Raji (cell line): ENCODE measurements around the gene RENBP.

Experiments
- POLR2A ChIP-seq: IDR thresholded peaks from 2 replicates; pipeline ENCODE4 v1.6.1; 2011; ENCODE audit warnings: low read depth, low read length, control low read depth; ENCODE audit not compliant: insufficient read depth

Gene RENBP

DNA sequence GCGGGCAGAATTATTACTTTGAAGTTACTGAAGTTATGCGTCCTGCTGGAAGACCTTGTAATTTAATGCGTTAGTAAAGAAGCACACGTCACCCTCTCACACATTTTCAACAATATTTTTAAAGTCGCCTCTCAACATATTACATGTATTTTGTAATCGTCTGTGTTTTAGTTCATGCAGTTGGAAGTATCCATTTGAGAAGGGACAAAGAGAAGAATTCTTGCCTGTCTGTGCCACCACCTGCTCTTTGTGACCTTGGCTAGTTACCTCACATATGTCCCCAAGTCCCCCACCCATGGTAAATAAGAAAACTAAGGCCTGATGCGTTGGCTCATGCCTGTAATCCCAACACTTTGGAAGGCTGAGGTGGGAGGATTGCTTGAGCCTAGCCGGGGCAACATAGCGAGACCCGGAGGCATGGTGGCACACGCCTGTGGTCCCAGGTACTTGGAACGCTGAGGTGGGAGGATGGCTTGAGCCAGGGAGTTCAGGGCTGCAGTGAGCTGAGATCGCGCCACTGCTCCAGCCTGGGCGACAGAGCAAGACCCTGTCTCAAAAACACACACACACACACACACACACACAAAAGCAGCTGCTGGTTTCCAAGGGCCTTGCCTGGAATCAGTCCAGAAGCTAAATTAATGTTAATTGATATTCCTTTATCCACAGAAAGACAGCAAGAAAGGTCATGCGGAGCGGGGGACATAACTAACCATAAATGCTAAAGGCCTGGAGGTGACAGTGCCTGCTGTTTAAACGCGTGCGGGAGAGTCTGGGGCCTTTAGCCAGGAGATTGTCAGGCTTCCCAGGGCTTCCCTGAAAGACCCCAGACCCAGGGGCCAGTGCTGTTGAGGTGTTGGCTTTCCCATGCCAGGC lies 28.9 kb upstream of the RENBP start:
- TF ChIP-seq POLR2A, result no peak

DNA sequence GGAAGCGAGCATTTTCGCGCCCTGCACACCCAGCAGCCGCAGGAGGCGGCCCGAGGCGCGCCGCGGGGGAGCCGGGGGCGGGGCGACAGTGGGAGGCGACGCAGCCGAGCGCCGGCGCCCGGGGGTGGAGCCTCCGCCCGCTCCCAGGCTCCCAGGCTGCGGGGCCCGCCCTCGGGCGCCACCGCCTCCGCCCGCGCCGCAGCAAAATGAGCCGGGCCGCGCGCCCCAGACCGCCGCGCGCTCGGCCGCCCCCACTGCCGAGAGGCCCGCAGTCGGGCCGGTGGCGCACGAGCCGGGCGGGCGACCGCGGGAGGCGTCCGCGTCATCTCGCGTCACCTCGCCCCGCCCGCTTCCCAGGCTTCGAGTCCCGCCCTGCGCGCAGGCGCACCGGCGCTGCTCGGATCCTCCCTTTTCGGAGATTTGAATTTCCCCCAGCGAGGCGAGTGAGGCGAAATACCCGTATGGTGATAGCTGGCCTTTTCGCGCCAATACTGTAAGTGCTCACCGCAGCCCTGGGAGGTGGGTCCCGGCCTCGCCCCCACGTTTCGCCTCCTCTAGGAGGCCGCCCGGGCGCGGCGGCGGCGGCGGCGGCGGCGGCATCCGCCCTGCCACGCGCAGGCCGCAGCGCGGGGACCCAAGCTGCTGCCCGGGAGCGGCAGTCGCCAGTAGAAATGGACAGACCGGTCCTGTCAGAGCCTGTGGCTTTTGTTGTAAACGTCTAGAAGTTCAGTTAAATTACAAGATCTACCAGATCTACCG lies 28.1 kb upstream of the RENBP start, which contains the start of gene TMEM187:
TSS of gene TMEM187 (plus strand) at position 387 of the 759 bp plus-strand sequence. CDS start 9,309 bp downstream, outside the sequence.
- peak; percentile 57 for TF ChIP-seq POLR2A

DNA sequence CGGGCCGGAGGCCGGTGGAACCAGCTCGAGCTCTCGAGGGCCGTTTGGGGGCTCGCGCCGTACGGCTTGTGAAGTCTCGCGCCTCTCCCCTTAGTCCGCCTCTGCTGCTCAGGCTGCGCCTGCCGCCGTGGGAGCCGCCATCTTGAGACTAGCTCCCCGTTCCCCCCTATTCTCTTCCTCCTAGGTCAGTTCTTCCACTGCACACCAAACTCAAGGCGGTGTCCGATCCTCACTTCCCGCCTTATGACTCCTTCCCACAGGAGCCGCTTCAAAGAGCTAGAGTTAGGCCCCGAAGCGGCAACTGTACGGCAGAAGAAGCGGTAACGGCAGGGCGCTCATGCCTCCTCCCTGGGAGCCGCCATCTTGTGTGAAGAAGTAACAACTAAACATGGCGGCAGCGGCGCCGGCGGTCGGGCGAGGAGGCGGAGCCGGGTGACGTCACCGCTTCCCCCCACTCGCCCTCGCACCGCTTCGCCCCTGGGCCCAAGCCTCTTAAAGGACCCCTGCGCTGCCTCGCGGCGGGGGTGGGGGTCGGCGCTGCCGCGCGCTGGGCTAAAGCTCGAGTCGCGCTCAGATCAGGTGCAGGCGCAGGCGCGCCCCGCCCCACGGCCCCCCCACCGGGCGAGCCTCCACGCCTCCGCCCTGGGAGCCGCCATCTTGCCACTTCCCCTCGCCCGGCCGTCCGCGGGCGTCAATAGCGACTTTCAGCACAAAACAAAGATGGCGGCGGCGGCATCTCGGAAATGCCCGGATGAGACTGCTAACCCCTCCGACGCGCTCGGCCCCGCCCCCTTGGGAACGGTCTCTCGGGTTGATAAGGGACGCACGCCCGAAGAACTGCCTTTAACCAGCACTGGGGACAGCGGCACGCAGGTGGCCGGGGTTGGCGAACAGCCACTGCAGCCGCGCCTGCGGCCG lies 27.3 kb upstream of the RENBP start, which contains the start of gene HCFC1:
TSS of gene HCFC1 (minus strand) at position 369 of the 918 bp plus-strand sequence. CDS start 978 bp downstream, outside the sequence.
- TF ChIP-seq POLR2A, result no peak; the same call in none of the 2 replicates

DNA sequence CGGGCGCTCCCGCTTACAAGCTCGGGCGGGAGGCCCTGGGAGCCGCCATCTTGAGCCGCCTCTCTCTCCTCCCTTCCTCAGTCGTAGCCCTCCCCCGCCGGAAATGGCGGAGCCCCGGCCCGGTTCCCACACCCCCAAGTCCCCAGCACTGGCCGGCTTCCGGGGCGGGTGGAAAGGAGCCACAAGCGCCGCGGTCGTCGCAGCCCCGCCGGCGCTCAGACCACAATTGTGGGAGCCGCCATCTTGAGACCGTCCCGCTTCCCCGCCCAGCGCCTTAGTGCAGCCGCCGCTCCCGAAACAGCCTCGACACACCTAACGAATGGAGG lies 26.6 kb upstream of the RENBP start:
- 0 out of 2 replicates have a peak, but pooled peaks have one; percentile 23 for TF ChIP-seq POLR2A

DNA sequence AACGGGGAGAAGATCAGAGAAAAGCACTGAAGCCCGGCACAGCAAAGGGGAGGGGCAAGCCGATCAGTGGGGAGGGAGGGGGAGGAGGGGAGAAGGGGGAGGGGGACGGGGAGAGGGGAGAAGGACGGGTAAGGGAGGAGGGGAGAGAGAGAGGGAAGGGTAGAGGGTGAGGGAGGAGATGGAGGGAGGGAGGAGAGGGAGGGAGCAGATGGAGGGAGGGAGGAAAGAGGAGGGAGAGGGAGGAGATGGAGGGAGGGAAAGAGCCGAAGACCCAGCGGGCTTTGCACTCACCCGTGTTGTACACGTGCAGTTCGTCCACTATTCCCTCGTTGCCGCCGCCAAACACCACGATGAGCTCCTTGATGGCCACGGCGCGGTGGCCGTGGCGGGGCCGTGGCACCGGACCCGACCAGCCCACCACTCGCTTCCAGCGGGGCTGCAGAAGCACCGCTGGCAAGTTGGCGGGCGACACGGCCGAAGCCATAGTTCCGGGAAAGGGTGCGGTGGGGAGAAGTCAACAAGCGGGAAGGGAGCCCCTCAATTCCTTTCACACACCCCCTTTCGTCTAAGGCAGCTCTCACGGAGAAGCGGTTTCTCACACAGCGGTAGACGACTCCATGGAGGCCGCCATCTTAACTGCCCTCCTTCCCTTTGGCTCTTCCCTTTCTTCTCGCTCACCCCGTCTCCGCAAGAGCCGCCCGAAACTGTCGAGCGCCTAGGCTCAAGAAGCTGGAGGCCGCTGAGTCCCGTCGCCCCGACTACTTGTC lies 26.1 kb upstream of the RENBP start:
- peak; percentile 46 for TF ChIP-seq POLR2A

DNA sequence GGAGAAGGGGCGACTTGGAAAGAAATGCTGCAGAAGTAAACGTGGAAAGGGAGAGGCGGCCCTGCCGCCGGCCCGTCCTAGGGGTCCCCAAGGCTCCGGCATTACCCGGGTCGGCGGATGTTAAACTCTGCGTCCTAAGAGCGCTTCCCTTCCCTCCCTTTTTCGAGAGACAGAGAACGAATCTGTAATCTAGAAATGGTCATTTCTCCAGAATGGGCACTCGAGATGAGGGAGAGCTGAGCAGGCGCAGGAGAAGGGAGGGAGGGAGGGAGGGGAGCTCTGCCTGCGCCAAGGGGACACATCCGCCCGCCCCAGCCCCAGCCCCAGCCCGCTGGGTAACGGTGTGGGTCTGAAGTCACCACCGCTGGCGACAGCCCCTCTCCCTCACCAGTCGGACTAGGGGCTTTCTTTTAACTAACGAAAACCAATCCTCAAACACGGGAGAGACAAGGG lies 25.5 kb upstream of the RENBP start:
- no peak for TF ChIP-seq POLR2A

DNA sequence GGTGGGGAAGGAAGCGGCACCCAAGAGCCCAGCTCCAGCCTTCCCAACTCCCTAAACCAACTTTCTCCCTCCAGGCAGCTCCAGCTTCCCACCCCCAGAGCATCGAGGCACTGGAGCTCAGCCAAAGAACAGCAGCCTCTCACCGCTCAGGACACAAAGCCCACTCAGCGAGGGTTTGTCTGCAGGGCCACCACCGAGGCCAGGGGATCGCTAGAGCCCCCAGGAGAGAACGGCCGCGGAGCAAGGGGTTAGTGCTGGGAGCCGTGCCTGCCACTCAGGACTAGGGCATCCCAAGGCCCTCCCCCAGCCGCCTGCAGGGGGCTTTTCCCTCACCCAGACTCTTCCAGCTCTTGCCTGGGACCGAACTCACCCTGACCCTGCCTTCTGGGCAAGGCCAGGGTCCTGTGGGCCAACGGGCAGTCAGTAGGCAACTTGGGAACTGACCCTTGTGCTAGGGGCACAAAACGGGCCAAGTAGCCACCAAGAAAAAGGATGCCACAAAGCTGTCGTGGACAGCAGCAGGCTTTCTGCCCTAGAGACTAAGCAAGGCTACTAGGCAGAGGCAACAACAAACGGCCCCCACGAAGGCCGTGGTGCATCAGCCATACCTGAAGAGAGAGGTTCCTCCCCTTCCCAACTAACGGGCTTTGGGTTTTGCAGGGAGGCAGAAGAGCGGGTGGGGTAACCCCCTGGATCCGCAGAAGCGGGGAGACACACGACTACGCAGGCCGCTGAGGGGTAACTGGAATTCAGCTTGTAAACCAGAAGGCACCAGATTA lies 24.9 kb upstream of the RENBP start:
- TF ChIP-seq POLR2A, result no peak

DNA sequence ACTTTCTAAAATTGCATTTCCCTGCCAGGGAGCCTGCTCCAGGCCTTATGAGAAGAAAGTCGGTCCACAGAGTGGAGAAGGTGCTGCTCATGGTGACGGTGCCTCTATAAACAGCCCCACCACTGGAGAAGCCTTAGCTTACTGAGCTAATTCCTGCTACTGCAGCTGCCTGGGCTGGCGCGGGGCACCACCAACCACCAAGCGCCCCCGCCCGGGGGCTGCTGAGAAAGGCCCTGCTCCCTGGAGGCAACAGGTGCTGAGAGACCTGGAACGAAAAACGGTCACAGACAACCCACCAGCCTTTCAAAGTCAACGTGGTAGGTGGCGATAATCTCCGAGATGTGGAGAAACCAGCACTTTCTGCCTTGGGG lies 24.3 kb upstream of the RENBP start:
- no peak for TF ChIP-seq POLR2A

DNA sequence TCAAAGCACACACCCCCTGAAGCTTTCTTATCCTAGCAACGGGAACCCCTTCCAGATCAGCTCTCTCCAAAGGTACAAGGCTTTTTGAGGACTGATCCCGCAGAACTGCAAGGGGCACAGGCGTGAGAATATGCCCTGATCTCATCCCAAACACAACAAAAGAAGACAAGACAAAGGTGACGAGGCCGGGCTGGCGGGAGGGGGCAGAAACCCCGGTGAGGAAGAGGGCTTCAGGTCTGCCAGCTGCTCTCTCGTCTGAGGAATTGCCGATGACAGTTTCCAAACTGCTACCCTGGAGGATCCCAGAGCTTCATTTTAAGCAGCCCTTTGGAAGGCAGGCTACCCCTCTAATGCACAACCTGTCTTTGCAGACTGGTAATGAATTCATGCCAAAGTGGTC lies 23.8 kb upstream of the RENBP start:
- TF ChIP-seq POLR2A, result no peak

DNA sequence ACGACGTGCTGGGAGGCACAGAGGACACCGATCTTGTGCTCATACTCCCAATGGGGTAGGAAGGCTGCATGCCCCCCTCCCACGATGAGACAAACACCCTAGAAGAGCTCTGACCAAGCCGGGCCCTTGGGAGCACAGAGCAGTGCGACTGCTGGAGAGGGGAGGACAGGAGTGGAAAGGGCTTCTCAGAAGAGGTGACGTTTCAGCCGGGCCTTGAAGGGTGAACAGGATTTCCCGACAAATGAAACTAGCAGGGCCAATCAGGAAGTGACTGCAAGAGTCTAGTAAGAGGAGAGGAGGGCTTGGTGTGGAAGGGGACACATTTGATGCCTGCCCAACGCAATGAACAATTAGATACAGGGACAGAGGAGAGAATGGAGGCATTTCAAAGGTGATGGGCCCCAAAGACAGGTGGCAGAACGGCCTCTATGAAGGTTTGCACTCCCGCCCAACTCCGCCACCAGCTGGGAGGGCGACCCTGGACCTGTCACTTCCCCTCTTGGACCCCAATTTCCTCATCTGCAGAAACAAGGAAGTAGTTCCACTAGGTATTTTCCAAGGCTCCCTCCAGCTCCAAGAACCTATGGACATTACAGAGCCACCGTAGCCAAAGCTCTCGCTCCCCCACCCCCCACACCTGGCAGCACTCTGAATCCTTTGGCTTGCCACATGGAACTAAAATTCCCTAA lies 23.2 kb upstream of the RENBP start:
- TF ChIP-seq POLR2A, result no peak

DNA sequence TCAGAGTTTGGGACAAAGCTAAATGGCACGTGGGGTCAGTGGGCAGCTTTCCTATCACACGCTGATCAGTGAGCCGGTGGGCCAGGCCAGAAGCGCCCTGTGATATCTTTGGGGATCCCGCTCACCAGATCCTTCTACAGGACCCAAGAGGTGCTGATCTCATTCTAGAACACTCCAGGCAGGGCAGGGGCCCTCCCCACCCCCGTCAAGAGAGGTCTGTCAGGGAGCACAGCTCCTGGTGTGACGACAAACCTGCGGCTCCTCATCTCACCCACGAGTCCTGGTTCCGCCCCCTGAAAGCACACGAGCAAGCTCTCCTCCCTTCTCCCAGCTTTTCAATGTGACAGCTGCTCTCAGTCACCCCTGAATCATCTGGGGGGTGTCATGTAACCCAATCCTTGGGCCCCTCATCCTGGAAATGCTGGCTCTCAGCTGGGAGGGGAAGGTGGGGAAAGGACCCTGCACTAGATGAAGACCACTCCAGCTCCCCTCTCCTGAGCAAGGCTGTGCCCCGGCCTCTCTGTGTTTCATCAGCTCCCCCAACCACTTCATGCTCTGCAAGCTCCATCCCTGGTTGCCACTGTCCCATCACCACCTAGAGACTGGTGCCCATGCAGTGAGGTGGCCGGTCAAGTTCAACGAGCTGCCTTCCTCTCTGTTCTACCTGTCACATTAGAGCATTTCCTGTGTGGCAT lies 22.5 kb upstream of the RENBP start:
- TF ChIP-seq POLR2A, result no peak

DNA sequence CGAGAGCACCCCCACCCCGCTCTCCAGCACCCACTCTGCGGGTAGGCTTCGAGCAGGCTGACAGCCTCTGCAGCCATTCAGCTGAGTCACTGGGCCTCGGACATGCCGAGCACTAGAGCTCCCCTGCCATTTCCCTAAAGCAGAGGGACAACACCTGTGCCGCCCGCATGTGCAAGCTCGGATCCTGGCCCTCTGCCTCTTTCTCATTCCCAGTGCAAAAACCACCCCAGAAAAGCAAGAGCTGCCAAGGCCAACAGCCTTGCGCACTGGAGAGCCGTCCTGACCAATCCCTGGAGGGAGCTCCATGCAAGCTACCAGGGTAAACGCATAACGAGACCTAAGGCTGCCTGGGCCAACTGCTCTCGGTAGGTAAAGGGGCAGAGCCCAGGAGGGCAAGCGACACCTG lies 21.8 kb upstream of the RENBP start:
- TF ChIP-seq POLR2A, result no peak
